Measurements from ENCODE around the gene LRATD1.

GRCh38 chr2:14621114-14621513 is 11.4 kb upstream of the LRATD1 start:
- TF ChIP-seq POLR2AphosphoS5 (IDR thresholded peaks at IDR 0.05), result no peak
- TF ChIP-seq POLR2A (IDR thresholded peaks at IDR 0.05), result no peak
- no peak for TF ChIP-seq CTCF (IDR thresholded peaks at IDR 0.05)

Data from breast epithelium (tissue), 3 donors.